Left ventricle myocardium superior (tissue), 1 donor: ENCODE measurements around the gene ANO9. TPM values are rescaled to one million over a fixed set of nuclear protein-coding genes. Genes with fewer than 3 reads are reported as not detected.

Experiments used
- ATAC-seq: fragments of 200-7000 bp; cut with Tn5 transposase; one replicate; pipeline ENCODE4 v1.9.1; 2020; ENCODE audit warnings: mild to moderate bottlenecking, moderate library complexity
- DNase-seq: peaks from one replicate; pipeline ENCODE4 v3.0.0-alpha.2; 2020
- intact Hi-C: fragments of 100-400 bp; cut with micrococcal nuclease; formaldehyde crosslinking; loops from one replicate; pipeline ENCODE4 v1.11.0; 2022
- total RNA-seq: library from RNA; stranded (reverse); fragmentation: NEBNext Ultra II Directional; extraction: Animal tissue kit (Norgen Biotek cat#: 25700); gene quantifications from one replicate; pipeline ENCODE4 v1.2.1, GENCODE V29; 2021
- donor health status: DM: no; HTN: yes; CAD: no; lungs with severe emphysema.

ANO9 gene
- total RNA-seq, 1 donor from 2014 or later = 1.3 TPM

DNA sequence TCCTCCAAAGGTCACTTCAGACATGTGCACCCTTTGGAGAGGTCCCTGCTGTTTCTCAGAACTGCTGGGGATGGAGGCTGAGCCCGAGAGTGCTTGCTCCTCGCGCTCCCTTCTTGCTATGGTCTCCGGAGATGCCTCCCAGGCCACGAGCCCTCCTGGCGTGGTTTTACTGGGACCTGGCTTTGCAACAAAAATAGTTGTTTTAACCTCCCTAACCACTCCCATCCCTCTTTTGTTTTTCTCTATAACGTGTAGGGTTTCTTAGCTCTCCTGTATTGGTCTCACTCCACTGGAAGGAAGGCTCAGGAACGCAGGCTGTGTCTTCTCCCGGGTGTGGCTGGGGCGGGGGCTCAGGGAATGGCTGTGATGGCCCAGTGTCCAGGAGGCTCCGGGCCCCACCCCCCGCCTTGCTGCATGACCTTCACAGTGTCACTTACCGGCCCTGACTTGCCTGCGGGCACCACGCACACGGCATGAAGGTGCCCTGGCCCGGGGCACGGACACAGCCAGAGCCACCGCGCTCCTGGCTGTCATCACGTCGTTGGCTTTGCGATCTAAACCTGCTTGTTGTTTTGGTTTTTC, 13.8 kb upstream of the ANO9 start:
- intact Hi-C loops = no loop called here
- peak; percentile 67 for DNase-seq
- ATAC-seq = peak; percentile 50

DNA sequence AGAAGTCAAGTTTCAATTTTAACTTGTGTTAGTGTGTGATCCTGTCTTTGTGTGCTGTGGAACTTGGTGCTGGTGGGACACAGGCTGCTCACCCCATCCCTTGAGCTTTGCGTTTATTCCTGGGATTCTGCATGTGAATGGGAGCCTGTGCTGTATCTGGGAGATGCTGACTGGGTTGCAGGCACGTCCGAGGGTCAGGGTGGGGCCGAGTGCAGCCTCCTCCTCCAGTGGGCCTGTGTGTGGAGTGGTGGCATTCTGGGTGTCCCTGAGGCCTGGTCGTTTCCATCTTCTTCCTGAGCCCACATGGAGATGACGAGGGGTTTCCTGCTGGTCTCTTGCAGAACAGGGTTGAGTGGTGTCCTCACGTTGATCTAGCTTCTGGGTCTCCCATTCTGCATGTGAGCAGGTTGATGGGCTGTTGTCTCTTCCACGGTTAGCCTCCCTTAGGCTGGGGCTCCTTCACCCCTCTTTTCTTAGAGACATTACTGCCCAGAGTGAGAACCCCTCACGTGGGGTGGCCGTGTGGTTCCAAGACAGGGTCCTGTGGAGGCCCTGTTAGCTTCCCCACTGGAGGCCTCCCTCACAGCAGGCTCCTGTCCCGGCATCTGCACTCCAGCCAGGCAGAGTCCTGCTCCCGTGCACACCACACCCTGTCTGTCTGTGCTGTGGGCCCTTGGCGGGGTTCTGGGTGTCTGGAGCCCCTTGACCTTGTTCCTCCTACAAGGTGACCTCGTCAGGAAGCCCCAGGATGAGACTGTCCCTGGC, 13.2 kb upstream of the ANO9 start:
- DNase-seq = peak; percentile 28
- ATAC-seq = peak; percentile 10
- intact Hi-C loops = no loop called here

DNA sequence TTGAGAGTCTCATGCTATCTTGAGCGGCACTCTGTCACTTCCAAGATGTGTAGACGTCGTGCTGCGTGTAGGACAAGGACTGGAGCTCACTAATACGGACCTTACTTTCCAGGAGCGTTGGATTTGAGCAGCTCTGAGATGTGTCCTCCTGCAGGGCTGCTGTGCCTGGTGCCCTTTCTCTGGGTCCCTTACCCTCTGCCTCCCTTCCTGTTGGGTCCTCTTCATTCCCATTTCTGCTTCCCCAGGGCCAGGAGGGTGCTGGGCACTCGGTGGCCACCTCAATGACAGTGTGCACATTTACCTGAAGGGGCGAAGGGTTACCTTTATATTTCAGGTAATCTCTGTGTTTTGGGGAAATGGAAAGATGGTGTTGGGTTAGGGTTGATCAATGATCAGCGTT, 12.2 kb upstream of the ANO9 start:
- intact Hi-C loops = no loop called here
- DNase-seq (peak; percentile 15), ATAC-seq (no peak)

DNA sequence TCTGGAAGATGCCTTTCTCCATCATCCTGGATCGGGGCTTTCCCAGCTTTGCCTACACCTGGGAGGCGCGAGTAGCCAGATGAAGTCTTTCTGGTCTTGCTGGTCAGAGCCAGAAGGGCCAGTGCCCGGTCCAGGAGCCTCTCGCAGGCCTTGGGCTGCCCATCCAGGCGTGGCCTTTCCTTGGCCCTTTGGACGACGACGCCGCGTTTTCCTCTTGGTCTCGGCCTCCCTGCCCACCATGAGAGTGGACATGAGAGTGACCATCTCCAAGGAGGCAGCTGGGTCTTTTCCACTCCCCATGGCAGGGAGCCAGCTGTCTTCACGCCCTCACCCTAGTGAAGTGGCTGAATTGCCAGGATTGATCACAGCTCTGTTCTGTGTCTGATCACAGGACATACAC, 11.8 kb upstream of the ANO9 start:
- DNase-seq (peak; percentile 47), ATAC-seq (no peak)
- intact Hi-C loops = no loop called here

DNA sequence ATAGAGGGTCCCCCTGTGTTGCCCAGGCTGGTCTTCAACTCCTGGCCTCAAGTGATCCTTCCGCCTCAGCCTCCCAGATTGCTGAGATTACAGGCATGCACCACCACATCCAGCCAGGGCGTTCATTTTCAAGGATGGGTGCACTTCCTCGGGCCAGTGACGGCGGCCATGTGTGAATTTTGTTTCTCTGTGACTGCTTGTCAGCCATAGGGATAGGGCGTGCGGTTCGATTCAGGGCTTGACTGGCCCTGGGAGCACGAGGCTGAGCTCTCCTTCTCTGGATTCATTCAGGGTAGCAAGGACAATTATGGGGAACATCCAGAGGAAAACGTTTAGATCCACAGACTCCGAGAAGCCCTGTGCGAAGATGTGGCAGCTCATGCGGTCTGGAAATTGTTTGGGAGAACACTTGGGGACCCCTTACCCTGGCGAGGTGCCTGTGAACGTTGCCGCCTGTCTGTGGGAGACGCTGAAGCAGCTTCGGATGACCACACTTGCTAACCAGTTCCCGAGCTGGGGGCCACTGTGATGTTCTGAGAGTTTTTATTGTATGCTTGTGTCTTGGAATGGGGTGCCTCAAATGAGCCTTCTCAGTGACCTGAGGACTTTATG, 11.2 kb upstream of the ANO9 start:
- no peak for DNase-seq
- intact Hi-C loops = no loop called here
- ATAC-seq = no peak

DNA sequence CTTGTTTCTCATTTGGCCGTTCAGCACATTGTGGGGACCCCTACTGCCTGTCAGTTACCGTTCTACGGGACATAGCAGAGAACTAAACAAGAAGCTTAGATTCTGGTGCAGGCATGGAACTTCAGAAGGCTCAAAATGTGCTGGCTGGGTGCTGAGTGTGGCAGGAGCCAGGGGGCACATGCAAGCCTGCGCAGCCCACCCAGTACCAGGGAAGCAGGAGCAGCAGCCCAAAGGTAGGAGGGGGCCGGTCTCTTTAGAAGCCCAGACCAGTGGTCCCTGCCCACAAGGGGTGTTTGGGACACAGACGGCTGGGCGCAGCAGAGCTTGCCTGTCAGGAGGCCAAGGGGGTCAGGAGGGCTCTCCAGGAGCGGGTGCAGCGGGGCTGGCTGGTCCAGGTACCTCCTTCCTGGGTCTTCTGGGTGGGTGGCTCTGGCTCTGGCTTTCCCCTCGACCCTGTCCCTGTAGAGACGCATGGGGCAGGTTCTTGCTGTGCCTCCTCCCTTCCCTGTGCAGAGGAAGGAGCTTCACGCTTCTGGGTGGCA, 10.5 kb upstream of the ANO9 start:
- no peak for DNase-seq
- ATAC-seq = no peak
- intact Hi-C loops = no loop called here

DNA sequence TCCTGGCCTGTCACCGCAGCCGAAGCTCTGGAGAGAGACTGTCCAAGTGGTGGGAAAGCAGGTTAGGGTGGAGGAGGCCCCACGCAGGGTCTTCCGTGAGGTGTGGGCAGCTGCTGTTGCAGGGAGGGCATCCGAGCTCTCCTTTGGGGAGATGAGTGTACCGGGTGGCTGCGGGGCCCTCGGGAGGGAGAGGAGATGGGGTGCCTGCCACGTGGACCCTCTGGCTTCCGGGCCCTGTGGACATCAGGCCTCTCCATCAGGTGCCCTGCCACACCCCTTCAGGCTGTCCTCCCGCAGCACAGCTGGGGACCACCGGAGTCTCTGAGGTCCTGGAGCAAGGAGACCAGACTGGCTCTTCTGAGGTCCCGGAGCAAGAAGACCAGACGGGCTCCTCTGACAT, 9.9 kb upstream of the ANO9 start:
- no peak for DNase-seq
- ATAC-seq = no peak
- intact Hi-C loops = no loop called here

DNA sequence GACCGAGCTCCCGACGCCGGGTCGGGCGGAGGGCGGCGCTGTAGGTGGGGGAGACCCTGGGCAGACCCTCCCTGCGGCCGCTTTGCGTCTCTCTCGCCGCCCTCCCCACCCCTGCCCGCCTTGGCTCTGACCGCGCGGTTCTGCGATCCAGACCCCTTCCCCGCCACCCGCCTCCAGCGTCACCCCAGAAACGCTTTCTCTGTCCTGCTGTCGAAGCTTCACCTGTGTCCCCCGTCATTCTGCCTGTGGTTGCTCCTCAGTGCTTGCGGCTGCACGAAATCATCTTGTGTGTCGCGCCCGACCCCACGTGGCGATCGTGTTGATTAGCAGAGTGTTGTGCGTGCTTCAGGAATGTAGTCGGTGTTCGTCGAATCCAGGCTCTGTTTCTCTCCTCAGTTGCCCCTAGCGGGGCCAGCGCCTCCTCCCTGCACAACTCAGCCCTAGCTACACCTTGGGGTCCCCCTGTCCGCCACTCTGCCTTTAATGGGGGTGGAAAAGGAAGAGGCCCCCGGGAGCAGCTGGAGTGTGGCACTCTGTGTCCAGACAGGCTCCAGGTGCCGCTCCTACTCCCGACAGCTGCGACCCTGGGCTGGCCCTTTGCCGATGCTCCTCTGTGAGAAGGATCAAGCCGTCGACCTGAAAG, 9.1 kb upstream of the ANO9 start:
- DNase-seq = peak; percentile 68
- ATAC-seq = peak; percentile 0
- intact Hi-C loops = no loop called here

DNA sequence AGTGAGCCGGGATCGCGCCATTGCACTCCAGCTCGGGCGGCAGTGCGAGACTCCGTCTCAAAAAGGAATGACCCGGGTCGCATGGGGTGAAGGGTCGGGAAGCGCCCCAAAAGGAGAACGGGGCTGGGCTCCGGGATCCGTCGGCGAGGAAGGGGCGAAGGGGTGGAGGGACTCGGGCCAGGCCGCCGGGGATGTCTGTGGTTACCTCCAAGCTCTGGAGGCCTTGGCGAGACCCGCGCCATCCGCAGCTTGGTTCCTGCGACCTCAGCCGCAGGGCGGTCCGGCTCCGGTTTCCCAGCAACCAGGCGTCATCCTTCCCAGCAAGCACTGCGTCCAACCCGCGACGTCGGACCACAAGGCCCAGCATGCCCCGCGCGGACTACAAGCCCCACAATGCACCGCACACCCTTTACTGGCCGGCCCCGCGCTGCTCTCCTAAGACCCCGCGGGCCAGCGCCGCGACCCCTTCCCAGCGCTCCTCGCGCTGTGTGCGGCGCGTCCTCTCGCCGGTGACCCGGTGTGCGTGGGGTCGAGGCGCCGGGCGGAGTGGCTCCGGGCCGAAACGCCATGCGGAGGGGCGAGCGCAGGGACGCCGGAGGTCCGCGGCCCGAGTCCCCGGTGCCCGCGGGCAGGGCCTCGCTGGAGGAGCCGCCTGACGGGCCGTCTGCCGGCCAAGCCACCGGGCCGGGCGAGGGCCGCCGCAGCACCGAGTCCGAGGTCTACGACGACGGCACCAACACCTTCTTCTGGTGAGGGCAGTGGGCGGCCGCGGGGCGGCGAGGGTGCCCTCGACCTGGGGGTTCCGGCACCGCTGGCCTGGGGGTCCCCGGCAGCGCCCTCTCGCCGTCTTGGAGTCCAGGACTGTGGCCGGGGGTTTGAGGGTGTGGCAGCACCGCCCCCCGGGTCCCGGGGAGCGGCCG, 8.3 kb upstream of the ANO9 start, which contains the start of gene PTDSS2:
TSS of gene PTDSS2 (plus strand) at position 391 of the 920 bp plus-strand sequence. CDS start at position 568, 177 bp downstream.
- DNase-seq (peak; percentile 97), ATAC-seq (peak; percentile 90)

DNA sequence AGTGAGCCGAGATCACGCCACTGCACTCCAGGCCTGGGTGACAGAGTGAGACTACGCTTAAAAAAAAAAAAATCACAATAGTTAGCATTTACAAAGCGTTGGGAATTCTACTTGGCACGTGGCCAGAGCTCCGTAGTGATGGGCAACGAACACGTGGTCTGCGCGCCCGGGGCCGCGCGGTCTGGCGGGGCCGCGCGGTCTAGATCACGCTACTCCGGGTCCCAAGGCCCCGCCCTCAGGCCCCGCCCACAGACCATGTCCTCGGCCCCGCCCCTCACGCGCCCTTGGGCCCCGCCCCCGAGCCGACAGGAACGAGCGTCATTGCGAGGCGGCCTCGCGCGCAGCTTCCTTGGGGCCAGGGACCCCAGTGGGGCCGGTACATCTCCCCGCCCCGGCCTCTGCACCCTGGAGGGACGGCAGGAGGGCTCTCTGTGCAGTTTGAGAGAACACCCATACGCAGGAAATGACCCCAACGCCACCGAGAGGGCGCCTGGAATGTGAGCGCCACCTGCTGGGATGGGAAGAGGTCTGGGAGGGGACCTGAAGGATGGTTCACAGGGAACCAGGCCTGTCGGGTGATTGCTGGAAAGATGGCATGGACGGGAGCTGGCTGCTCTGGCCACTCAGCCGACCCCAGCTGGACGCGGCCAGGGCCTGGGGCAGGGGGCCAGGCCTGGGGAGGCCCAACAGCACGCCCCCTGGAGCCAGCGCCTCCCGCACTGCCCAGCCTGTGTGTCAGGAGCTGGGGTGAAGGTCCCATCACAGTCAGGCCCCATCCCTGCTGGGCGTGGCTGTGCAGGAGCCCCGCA, 6.3 kb upstream of the ANO9 start:
- ATAC-seq (peak; percentile 85), DNase-seq (peak; percentile 98)
- intact Hi-C loops = no loop called here

More for the DNA sequence above, 8.3 kb upstream of the ANO9 start, which contains the start of gene PTDSS2:
- intact Hi-C loops = no loop called here

DNA sequence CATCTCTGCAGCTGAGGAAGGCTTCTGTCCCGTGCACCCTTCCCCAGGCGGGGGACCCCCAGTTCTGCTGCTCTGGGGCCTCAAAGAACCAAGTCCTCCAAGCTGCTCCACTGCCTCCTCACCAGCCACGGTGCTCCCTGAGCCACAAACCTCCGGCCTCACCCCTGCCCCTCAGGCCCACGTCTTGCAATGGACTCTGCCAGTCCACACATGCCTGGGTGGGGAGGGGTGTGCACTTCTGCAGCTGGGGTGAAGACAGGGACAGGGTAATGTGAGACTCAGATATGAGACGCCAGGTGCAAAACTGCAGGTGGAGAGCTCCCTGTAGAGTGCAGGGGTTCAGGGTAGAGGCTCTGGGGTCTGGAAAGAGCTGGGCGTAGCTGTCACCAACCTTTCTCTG, 5.1 kb upstream of the ANO9 start:
- ATAC-seq = no peak
- intact Hi-C loops = no loop called here
- DNase-seq = peak; percentile 21

DNA sequence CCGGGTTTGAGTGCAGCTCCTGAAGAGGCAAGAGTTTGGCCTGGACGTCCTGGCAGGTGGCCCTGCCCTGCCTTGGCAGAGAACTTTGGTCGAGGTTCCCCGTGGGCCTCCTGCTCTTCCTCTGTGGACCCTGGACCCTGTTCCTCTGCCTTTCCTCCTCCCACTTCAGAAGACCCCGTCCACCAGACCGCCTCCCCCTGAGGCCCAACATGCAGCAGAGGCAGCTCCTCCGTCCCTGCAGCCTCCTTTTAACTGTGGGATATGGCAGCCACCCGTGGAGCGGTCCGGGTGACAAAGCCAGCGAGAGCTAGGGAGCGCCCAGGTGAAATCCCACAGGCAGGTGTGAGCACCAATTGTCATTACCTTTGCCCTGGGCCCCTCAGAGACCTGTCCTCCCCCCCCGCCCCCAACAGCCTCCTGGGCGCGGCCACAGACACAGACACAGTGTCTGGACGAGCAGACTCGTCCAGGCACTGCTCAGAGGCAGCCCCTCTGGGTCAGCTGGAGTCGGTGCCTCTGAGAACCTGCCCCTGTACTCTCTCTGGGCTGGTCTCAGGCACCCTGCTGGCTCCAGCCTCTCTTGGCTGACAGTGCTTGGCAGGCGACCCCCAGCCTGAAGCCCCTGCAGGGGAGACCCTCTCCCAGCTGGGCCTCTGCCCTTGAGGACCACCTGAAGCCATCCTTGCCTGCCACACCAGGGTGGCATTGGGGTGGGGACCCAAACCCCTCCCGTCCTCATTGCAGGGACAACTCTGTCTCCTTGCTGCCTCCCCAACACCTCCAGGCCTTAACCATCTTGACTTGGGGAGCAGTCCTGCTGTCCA, 4.2 kb upstream of the ANO9 start:
- intact Hi-C loops = no loop called here

DNA sequence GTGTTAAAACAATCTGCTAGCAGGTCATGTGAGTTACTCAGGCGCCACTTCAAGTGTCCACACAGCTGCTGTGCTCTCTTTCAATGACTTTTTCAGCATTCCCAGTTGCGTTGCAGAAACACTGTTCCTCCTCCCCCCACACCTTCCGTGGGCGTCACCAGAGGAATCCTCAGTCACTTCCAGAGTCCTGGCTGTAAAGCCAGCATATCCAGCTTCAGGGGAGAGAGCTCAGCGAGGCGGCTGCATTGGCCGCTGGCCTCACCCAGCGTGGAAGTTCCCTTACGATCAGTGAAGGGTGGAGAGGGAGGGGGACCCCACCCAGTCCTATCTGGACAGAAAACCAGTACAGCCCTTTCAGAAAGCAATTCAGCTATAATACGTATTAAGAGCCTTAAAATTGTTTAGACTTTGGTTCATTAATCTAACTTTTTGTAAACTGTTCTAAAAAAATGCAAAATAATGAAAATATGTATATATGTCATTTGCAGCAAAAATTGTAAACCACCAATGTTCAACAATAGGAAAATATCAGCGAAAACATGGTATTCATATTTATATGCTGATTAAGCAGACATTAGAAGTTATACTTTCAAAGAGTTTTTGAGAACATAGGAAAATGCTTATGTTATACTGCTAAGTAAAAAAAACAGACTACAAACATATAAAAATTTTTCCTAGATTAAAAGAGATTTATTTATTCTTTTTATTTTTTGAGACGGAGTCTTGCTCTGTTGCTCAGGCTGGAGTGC, 2.8 kb upstream of the ANO9 start:
- peak; percentile 40 for DNase-seq
- intact Hi-C loops = no loop called here
- no peak for ATAC-seq

More for the DNA sequence above, 4.2 kb upstream of the ANO9 start:
- no peak for ATAC-seq
- peak; percentile 28 for DNase-seq

DNA sequence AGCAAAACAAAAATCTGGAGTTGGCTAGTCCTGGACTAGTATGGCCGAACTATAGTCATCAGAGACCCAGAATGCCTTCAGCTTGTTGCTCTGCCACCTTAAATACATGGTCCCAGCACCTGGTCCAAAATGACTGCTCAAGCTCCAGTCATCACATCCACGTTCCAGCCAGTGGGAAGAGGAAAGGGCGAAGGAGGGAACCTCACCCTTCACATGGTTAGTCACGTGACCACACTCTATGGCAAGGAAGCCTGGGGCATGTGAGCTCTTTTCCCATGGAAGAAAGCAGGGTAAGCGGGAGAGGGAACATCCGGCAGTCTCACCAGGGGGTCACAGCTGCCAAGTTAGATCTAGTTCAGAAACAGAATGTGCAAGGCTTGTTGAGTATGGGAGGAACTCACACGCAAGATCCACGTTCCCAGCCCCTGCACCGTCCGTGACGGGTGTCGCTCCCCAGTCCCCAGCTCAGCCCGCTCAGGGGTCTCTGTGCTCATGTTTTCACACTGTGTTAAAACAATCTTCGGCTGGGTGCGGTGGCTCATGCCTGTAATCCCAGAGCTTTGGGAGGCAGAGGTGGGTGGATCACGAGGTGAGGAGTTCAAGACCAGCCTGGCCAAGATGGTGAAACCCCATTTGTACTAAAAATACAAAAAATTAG, 1.9 kb upstream of the ANO9 start:
- intact Hi-C loops = no loop called here

DNA sequence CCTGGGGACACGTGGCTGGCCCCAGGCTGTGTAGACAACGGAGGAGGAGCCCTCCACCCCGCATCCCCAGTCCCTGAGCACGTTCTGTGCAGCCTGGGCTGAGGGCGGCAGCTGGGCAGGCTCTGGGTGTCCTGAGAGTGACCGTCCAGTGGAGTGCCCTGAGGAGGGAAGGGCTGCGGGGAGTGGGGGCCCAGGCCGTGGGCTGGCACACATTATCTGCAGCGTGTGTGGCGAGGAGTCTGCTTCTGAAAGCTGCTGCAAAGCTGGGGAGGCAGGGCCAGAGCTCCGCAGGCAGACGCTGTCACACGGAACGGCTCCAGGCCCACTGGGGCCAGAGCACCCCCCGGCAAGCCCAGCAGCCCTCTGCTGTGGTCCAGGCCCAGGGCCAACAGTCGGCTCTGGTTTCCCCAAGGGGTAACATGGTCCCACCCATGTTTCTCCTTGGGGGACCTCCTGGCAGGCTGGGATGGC, 835 bp upstream of the ANO9 start:
- ATAC-seq (no peak), DNase-seq (peak; percentile 28)
- intact Hi-C loops = no loop called here

More for the DNA sequence above, 1.9 kb upstream of the ANO9 start:
- DNase-seq (peak; percentile 9), ATAC-seq (no peak)

DNA sequence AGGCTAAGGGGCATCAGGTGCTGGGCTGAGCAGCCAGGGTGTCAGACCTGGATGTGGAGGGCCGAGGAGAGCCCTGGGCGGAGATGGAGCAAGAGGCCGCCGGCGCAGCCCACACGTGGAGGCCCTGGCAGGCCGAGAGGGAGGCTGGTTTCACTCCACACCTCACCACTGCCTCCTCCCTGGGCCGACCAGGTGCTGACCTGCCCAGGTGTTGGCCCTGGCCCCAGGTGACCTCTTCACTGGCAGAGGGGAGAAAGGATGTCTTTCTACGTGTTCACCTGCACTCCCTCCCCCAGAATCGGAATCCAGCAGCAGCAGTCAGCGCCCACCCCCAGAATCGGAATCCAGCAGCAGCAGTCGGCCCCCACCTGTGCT, 781 bp downstream of the ANO9 start:
- intact Hi-C loops = no loop called here
- ATAC-seq = no peak
- DNase-seq = peak; percentile 25
